G401 (cell line): ENCODE results near the gene PRKCB. TPM values are rescaled to one million over a fixed set of nuclear protein-coding genes. Genes with fewer than 3 reads are reported as not detected.

Source experiments
- DNase-seq: peaks from one replicate; pipeline ENCODE4 v3.0.0-alpha.2; 2015; ENCODE audit warnings: low spot score
- in situ Hi-C: cut with HindIII; loops from 2 replicates; pipeline ENCODE4 v1.10.0; 2016; ENCODE audit warnings: low sequenced_read_pairs, mixed read lengths
- total RNA-seq: library from RNA; depleted of rRNA; stranded (reverse); fragments of >200 nt; shearing (Covaris generic); gene quantifications from 2 replicates; pipeline ENCODE4 v1.2.3, GENCODE V29; 2014

PRKCB gene
- total RNA-seq, 1 experiment from 2014 or later: not detected

DNA sequence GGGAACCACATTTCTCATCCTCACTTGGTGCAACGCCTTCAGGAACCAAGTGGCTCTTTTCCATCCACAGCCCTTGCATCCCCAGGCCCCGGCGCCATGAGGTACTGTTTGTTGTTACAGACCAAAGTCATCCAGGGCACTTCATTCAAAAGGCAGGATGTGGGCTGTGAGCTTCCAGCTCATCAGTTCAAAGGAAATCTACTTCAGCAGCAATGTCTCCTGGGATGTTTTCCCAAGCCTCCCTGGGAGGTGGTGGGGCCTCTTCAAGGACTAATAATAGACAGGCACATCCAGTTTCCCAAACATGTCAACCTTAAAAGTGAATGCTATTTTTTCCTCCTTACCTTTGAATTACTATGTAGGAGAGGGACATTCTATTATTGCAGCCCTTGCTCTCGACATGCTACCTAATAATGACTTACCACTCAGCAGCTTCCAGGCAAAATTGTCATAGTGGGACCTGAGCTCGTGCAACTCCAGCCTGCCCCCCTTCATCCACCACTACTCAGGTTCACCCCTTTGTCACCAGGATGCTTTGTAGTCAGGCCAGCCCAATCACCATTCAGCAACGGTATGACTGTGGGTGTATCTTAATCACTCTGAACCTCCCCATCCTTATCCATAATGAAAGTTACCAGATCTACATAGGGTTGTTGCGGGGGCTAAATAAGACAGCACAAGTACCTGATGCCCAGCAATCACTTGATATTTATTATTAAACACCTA lies 1.7 kb upstream of the PRKCB start:
- no peak for DNase-seq
- in situ Hi-C loops: no loop called here

DNA sequence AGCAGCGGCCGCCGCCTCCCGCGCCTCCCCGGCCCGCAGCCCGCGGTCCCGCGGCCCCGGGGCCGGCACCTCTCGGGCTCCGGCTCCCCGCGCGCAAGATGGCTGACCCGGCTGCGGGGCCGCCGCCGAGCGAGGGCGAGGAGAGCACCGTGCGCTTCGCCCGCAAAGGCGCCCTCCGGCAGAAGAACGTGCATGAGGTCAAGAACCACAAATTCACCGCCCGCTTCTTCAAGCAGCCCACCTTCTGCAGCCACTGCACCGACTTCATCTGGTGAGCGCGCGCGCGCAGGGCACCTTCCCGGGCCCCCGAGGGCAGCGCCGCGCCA lies 258 bp downstream of the PRKCB start:
- in situ Hi-C loops: no loop called here
- DNase-seq: no peak

- in situ Hi-C loops: no loop called here
- DNase-seq: no peak
These were observed 875 bp downstream of the PRKCB start for GRCh38 chr16:23836404-23837311.

GRCh38 chr16:23837553-23838308 lies 1.9 kb downstream of the PRKCB start:
- DNase-seq: peak; percentile 42
- in situ Hi-C loops: no loop called here

DNA sequence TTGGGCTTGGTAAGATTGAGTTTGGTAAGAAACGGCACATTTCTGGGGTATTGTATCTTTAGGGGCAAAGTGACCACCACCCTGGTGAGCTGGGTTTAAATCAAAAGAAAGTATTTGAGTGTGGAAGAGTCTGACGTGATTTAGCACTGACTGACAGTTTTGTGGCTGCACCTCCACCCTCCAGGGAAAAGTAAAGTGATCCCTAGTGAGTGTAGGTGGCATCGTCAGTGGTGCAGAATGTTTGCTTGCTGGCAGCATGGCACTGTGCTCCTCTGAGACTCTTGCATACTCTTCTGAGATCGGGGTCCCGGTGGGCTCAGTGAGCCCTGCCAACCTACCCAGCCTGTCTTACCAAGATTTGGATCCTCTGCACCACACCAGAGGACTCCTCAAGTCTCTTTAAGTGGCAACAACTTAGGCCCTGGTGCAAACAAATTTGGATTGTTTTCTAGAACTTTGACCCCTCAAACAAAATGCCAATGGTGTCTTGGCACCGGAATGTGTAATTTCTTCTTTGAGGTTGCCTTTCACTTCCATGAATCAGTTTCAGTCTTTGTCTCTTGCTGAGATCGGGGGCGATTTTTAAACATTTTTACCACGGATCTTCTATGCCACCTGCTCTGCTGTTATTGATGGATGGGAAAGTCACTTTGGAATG lies 2.8 kb downstream of the PRKCB start:
- in situ Hi-C loops: no loop called here

GRCh38 chr16:23840310-23840709 lies 4.5 kb downstream of the PRKCB start:
- in situ Hi-C loops: no loop called here

More for the DNA sequence above, 2.8 kb downstream of the PRKCB start:
- DNase-seq: no peak

DNA sequence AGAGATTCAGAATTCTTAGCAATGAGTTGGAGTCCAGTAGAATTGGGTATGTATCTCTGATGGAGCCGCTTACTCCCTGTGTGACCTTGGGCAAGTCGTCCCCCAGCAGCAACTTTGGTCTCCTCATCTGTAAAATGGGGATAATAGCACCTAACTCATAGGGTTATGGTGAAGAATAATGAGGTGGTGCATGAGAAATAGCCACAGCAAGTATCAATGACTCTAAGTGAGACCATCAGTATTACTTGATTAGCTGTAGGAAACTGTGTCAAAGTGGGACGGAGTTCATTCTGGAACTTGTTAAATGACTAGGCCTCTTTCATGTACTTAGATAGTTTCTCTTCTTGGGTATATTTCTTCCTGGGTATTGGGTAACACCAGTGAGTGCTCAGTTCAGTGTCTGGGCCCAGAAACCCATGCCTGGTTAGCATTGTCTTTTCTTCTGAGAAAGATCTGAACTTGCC lies 6.4 kb downstream of the PRKCB start:
- in situ Hi-C loops: no loop called here
- no peak for DNase-seq

More at GRCh38 chr16:23840310-23840709, 4.5 kb downstream of the PRKCB start:
- no peak for DNase-seq

GRCh38 chr16:23843143-23843542 lies 7.4 kb downstream of the PRKCB start:
- in situ Hi-C loops: no loop called here
- no peak for DNase-seq

DNA sequence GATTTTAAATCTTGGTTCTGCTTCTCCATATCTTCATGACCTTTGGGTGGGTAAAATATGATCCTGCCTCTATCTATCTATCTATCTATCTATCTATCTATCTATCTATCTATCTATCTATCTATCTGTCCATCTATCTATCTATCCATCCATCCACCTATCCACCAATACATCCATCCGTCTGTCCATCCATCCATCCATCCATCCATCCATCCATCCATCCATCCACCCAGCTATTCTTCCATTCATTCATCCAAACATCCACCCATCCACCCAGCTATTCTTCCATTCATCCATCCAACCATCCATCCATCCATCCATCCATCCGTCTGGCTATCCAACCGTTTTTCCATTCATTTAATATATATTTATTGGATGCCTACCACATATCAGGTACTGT lies 11.5 kb downstream of the PRKCB start:
- in situ Hi-C loops: no loop called here

DNA sequence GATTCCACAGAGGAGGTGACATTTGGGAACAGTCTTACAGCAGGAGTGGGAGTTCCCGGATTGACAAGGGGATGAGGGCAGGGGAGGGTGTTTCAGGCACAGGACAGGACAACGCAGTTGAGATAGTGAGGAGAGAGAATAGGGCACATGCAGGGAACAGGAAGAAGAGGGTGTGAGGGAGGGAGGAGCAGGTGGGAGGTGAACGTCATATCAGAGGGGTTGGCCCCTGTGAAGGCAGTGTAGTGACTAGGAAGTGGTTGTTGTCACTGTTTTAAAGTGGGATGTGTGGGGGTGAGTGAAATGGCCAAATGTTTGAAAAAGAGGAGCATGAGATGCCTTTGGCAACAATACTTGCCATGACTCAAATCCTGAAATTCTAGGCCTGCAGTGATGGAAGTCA lies 12.2 kb downstream of the PRKCB start:
- no peak for DNase-seq
- in situ Hi-C loops: no loop called here

More for the DNA sequence above, 11.5 kb downstream of the PRKCB start:
- DNase-seq: no peak

- no peak for DNase-seq
- in situ Hi-C loops: no loop called here
These were observed 13.2 kb downstream of the PRKCB start for GRCh38 chr16:23848958-23849357.

GRCh38 chr16:23852794-23853562 lies 17.2 kb downstream of the PRKCB start:
- in situ Hi-C loops: no loop called here
- DNase-seq: no peak

- DNase-seq: no peak
- in situ Hi-C loops: no loop called here
These were observed 19.2 kb downstream of the PRKCB start for GRCh38 chr16:23855010-23855409.

DNA sequence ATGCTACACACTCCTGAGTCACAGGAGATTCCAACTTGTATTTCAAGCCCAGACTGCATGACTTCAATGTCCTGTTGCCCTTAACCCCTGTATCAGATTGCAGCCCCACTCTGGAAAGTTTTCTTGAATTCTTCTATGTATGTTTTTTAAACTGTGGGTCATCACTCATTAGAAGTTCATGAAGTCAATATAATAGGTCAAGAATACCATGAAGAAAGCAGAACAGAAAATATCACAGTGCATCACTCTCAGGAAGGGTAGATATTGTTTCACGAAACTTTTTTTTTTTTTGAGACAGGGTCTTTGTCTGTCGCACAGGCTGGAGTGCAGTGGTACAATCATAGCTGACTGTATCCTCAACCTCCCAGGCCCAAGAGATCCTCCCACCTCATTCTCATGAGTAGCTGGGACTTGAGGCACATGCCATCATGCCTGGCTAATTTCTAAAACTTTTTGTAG lies 20.5 kb downstream of the PRKCB start:
- no peak for DNase-seq
- in situ Hi-C loops: no loop called here

DNA sequence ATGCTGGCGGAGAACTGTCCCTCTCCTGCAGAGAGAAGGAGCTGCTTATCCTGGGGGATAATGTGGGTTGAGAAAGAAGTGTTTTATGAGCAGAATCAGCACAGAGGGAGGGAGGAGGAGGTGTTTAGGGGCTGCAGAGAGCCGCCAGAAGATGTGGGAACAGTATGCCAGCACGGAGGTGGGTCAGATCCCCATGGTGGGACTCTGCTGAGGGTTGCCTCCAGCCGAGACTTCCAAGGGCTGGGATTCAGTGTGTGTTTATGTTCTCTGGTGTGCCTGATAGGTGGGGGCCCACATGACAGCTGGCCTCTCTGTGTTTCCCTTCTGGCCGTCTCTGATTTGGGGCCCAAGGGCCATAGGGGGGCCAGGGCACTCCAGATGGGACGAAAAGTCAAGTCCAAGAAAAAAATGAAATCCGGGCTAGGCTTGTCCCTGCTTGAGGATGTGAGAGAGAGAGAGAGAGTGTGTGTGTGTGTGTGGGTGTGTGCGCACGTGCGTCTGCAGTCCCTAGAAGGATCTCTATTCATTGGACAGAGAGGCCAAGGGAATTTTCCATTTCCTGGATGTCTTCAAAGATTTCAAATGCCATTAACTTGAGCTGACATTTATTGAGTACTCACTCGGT lies 21.6 kb downstream of the PRKCB start:
- in situ Hi-C loops: no loop called here
- DNase-seq: peak; percentile 83

GRCh38 chr16:23857881-23858269 lies 22.1 kb downstream of the PRKCB start:
- in situ Hi-C loops: no loop called here

GRCh38 chr16:23858542-23858941 lies 22.8 kb downstream of the PRKCB start:
- in situ Hi-C loops: no loop called here
- DNase-seq: no peak

More at GRCh38 chr16:23857881-23858269, 22.1 kb downstream of the PRKCB start:
- no peak for DNase-seq

DNA sequence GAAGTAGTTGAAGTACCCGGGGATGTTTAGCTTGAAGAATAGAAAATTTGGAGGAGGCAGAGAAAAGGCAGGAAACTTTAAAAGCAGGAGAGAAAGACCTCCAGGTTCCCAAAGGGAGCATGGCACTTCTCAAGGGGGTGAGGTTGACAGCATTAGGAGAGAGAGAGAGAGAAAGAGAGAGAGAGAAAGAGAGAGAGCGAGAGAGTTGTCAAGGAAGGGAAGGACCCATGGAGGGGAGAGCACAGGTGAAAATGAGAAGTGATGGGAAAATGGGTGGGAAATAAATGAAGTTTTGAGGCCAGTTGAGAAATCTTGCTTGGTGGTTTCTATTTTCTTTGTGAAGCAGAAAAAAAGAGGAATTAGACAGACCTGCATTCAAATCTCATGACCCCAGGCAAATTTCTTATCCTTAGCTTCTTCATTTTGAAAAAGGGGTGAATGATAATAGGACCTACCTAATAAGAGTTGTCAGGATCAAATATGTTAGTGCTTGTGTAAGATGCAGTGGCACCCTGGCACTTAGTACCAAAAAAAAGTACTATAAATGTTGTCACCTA lies 24.0 kb downstream of the PRKCB start:
- DNase-seq: no peak

More for the DNA sequence above, 24.0 kb downstream of the PRKCB start:
- in situ Hi-C loops: no loop called here
